Endometrial microvascular endothelial cells (primary cell): ENCODE data around the gene WNT7B. TPM values are rescaled to one million over a fixed set of nuclear protein-coding genes. Genes with fewer than 3 reads are reported as not detected.

Experiments
- in situ Hi-C: cut with HindIII; loops from 2 replicates; pipeline ENCODE4 v1.10.0; 2017; ENCODE audit warnings: low sequenced_read_pairs, low pct_unique_long_range_greater_than_20kb; ENCODE audit errors: inconsistent ontology term
- total RNA-seq: library from RNA; depleted of rRNA; stranded (reverse); fragments of >200 nt; gene quantifications from one replicate; pipeline ENCODE4 v1.2.3, GENCODE V29; 2015; ENCODE audit errors: inconsistent ontology term

Gene WNT7B
- total RNA-seq, 1 donor from 2014 or later: 0.19 TPM

DNA sequence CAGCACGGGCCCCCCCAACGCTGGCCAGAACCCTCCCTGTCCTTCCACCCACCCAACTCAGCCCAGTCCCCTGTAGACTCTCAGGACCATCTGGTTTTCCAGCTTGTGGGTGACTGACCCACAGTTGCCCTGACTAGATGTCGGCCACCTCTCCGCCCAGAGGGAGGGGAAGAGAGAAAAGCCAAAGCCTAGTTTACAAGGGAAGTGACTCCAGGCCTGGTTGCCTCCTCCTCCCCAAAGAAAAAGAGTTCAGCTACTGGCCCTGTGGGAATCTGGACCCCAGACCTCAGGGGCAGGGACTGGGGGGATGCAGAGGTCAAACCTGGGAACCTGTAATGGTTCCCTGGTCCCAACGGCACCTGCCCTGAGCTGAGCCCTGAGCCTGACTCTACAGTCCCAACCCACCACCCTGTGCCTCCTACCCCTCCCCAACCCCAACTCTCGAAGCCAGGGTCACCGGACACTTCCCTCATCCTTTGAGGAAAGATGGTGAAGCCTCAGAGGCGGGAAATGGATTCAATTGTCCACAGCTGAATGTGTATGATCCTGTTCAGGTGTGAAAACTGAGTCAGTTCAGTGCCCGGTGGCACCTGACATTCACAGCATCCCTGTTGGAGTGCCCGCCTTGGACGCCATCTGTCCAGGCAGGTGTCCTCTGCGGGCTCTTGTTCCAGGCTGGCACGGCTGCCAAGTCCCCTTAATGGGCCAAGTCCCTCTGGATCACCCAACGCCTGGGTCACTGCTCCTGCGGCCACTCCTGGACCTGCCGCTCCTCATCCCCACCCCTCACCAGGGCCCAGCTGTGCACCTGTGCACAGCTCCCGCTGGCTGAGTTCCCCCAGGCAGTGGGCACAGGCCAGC is 21.0 kb upstream of the WNT7B start:
- in situ Hi-C loops: no loop called here

DNA sequence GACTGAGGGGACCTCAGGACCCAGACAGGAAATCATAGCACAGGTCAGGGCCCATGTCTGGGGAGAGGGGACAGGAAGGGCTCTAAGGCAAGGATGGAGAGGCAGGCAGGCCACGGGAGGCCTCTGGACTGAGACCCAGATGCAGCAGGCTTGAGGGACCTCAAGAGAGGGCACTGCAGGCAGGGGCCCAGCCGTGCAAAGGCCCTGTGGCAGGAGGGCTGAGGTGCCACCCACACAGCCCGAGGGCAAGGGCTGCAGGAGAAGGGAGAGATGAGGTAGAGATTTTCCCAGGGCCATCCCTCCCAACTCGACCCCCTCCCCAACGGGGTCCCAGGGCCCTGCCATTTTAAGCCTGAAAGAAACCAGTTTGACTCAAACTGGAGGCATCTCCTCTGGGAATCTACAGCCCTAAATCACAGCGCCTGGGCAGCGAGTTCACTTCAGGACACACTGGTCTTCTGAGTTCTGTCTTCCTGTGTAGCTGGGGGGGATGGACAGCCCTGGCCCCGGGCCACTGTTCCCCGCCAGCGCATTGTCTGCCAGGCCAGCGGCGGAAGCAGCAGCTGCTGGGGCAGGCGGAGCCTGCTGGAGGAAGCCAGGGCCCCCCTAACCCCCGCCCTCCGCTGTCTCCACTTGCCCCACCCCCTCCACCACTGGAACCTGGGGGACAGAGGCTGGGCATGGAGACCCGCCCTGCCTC is 20.3 kb upstream of the WNT7B start:
- in situ Hi-C loops: no loop called here

GRCh38 chr22:45996241-45997076 is 19.5 kb upstream of the WNT7B start:
- in situ Hi-C loops: no loop called here

DNA sequence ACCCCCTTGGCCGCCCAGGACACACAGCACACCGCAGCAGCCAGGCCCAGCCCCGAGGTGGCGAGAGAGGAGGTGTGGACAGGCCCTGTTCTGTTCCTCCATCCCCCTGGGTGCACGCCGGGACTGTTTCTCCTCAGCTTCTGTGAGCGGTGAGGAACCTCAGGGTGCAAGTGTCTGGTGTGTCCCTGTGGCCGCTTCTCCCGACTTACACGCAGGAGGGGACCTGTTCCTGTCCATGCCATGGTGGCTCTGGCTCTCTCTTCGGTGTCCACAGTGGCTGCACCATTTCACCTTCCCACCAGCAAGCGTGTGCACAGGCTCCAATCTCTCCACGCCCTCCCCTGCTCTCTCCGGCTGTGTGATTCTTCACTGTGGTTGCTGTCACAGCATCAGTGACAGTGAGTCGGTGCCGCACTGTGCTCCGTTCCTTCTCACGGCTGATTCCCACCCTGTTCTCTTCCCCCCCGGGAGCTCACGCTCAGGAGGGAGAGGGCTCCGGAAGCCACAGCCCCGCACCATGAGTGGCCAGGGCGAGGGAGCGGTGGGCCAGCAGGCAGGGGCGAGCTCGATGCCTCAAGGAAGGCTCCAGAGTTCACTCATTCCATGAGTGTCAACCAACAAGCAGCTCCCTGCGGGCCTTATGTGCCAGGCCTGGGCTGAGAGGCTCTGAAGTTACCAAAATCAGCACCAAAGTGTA is 18.6 kb upstream of the WNT7B start:
- in situ Hi-C loops: no loop called here

- in situ Hi-C loops: no loop called here
Observed at GRCh38 chr22:45994491-45995404, 17.8 kb upstream of the WNT7B start.

GRCh38 chr22:45993841-45994240 is 16.9 kb upstream of the WNT7B start:
- in situ Hi-C loops: no loop called here

GRCh38 chr22:45993143-45993692 is 16.3 kb upstream of the WNT7B start:
- in situ Hi-C loops: no loop called here

- in situ Hi-C loops: no loop called here
Observed at GRCh38 chr22:45992737-45993136, 15.8 kb upstream of the WNT7B start.

DNA sequence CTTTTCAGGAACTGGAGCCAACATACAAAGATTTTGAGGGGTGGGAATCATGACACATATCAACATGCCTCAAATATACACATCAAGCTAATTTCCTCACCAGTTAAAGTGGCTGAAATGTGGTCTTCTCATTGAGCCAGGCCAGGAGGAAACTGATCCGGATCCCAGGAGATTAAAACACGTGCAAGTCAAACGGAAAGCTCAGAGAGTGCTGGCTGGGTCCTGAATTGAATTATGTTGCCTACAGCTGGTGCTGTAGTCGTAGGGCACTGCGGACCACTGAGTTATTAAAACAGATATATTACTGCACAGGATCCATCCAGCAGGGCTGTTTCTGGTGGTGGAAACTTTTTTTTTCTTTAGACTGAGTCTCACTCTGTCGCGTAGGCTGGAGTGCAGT is 14.1 kb upstream of the WNT7B start:
- in situ Hi-C loops: no loop called here

DNA sequence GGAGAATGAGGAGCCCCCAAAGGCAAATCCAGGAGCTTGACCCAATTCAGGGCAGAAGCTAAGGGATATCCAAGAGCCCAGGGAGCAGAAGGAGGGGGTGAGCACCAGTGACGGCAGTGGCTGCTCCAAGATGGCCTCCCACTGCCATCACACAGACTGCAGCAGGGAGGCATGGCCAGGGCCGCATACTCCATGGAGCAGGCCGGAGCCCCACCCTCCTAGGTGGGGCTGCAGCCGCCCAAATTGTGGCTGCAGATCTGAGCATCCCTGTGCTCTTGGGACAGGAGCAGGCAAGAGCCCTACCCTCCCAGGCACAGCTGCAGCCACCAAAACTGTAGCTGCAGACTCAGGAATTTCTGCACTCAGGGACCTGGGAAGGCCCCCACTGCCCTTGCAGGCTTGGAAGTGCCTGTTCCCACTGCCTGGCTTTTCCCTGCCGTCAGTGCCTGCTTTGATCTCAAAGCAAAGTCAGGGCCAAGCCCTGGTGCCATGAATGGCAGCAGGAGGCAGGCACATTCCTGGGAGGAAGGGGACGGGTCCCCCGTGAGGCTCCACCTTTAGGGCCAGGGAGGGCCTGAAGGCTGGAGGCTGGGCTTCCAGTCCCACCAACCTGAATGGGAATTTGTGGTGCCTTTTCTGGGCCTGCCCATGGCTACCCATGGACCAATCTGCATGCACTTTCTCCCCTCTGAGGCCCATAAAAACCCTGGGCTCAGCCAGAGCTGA is 10.3 kb upstream of the WNT7B start:
- in situ Hi-C loops: no loop called here

DNA sequence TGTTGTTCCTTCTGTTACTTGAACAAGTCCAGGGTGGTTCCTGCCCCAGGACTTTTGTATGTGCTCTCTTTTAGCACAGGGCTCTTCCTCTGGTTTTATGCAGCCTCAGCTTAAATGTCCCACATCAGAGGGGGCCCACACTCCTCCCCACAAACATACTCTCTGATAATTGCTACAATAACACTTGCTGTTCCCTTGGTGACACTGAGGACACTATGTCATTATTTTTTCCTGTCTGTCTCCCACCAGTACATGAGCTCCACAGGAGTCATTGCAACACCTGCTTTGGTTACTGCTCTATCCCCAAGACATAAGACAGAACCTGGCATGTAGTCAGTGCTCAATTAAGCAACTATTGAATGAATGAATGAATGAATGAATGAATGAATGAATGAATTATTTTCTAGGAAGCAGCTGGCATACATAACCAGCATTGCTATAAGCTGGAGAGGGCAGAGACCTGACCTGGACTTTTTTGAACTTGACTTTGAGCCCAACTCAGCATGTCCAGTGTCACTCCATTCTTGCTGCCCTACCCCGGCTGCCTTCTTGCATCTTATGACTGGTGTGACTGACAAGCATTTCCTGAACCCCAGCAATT is 7.5 kb upstream of the WNT7B start:
- in situ Hi-C loops: no loop called here

DNA sequence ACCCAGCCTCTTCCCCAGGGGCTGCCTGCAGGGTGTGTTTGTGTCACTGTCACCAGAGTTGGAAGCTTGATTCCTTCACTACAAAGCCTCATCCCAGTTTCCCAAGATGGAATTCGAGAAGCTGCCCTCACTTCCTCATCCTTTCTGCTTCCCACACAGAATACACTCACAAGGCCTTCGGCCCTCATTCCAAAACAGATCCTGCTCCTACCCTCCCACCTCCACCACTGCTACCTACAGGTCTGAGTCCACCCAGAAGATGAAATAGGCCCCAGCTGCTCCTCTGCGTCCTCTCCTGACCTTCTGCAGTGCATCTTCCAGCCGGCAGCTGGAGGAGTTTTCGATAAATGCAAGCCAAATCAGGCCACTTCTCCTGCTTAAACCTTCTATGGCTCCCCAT is 6.8 kb upstream of the WNT7B start:
- in situ Hi-C loops: no loop called here

GRCh38 chr22:45980761-45981160 is 3.8 kb upstream of the WNT7B start:
- in situ Hi-C loops: no loop called here

GRCh38 chr22:45980268-45980570 is 3.3 kb upstream of the WNT7B start:
- in situ Hi-C loops: no loop called here

- in situ Hi-C loops: no loop called here
Observed at GRCh38 chr22:45978275-45978713, 1.3 kb upstream of the WNT7B start.

- in situ Hi-C loops: no loop called here
Observed at GRCh38 chr22:45977551-45978274, 751 bp upstream of the WNT7B start.
